Adipose tissue (tissue), 3 donors: ENCODE measurements around the gene OR51B4. TPM values are rescaled to one million over a fixed set of nuclear protein-coding genes. Genes with fewer than 3 reads are reported as not detected.

ENCODE experiments used
- H3K27ac ChIP-seq: one replicate; pipeline ENCODE4 v1.5.1; 2013; ENCODE audit warnings: low read depth, low read length
- WGBS, 3 donors: extraction: QIAGEN DNeasy Blood & Tissue Kit; methylation state at CpG; one replicate each; pipeline ENCODE4 v1.1.7; 2013; 5-methylcytosine and 5-hydroxymethylcytosine counted together
- polyA plus RNA-seq, 3 donors: library from polyadenylated mRNA; stranded (reverse); fragments of 200-250 nt; gene quantifications; one replicate each; pipeline ENCODE4 v1.2.3, GENCODE V29; 2013
- donor health status: healthy with polysubstance abuse.
- donor health status: Bipolar disorder and iron deficiency.
- donor health status: healthy.

Gene OR51B4
- polyA plus RNA-seq, 3 donors, result not detected

DNA sequence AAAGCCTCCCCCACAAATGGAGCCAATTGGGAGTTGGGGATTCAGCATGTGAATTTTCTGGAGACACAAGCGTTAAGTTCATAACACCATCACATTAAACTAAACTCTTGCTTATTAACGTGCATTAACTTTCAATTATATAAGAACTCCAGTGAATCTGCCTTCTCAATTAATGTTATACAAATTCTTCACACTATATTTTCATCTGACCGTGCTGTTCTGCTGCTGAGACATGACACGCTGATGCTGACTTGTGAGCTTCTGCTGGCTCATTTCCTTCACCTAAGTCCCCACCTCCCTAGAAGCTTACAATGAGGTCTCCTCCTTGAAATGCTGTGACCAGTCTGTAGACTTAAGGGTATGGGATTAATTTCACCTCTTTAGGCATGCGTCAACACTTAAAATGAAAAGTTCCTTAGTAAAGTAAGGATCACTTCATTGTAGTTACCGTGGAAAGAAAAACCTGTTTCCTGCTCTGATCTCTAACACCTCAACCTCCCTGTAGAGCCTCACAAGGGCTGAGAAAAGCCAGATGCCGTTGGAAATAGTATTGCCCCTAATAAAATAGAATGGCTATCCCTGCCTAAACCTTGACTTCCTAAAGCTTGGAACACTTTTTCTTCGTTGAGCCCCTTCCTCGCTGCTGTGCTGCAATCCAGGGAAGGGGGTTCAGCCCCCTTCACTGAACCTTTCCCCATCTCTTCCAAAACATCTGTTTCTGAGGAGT lies 49.4 kb downstream of the OR51B4 start:
- WGBS, 3 donors, result 46 to 72% (median 71%) methylated on average over 9 of the region's 9 CpGs
- H3K27ac ChIP-seq, result no peak overlapping the region

DNA sequence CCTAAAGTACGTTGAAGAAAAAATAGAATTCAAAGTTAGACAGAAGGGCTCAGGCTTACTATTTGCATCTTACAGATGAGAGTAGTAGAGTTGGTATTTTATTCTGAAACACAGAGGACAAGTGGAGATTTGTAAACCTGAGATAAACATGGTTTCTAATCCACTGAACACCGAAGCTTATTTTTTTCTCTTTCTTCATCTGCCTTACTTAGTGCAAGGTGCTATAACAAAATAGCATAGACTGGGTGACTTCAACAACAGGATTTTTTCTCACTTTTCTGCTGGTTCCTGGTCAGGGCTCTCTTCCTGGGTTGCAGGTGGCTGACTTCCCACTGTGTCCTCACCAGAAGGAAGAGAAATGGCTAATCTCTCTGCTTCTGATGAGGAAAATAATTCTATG lies 50.0 kb downstream of the OR51B4 start:
- WGBS, 3 donors, result 28 to 75% (median 35%) methylated on average over 2 of the region's 2 CpGs
- no peak overlapping the region for H3K27ac ChIP-seq

Other genes starting within 250 kb of the OR51B4 start
- not detected for gene OR52E2, start 242.3 kb downstream of the OR51B4 start, polyA plus RNA-seq
- not detected for gene OR52E1, start 232.4 kb downstream of the OR51B4 start, polyA plus RNA-seq
- gene OR52A5, start 163.6 kb downstream of the OR51B4 start, polyA plus RNA-seq, result not detected
- not detected for gene OR52A1, start 147.2 kb downstream of the OR51B4 start, polyA plus RNA-seq
- gene OR51V1, start 101.3 kb downstream of the OR51B4 start, polyA plus RNA-seq, result not detected
- gene HBB, start 74.9 kb downstream of the OR51B4 start, polyA plus RNA-seq, result 100 to 1,000 TPM in 1 of 3 donors, 10 to 100 TPM in 2; 12.9 to 541 (median 41.6) TPM
- gene HBD, start 67.5 kb downstream of the OR51B4 start, polyA plus RNA-seq, result under 1 TPM in 1 of 3 donors, not detected in 2; 0.30 TPM
- not detected for gene HBG1, start 52.1 kb downstream of the OR51B4 start, polyA plus RNA-seq
- gene HBG2, start 47.2 kb downstream of the OR51B4 start, polyA plus RNA-seq, result not detected
- under 1 TPM in 2 of 3 donors, not detected in 1; 0.10 to 0.14 TPM for gene HBE1, start 32.0 kb downstream of the OR51B4 start, polyA plus RNA-seq
- not detected for gene OR51B2, start 22.4 kb upstream of the OR51B4 start, polyA plus RNA-seq
- gene OR51B5, start 41.6 kb upstream of the OR51B4 start, polyA plus RNA-seq, result not detected
- not detected for gene OR51B6, start 49.6 kb upstream of the OR51B4 start, polyA plus RNA-seq
- not detected for gene OR51M1, start 81.9 kb upstream of the OR51B4 start, polyA plus RNA-seq
- gene OR51Q1, start 120.2 kb upstream of the OR51B4 start, polyA plus RNA-seq, result not detected
- gene OR51I1, start 139.6 kb upstream of the OR51B4 start, polyA plus RNA-seq, result not detected
- not detected for gene OR51I2, start 147.4 kb upstream of the OR51B4 start, polyA plus RNA-seq
- gene OR52D1, start 186.7 kb upstream of the OR51B4 start, polyA plus RNA-seq, result not detected
- gene UBQLN3, start 208.0 kb upstream of the OR51B4 start, polyA plus RNA-seq, result not detected
- gene UBQLNL, start 214.8 kb upstream of the OR51B4 start, polyA plus RNA-seq, result under 1 TPM; 0.08 to 0.22 (median 0.09) TPM
- gene OR52H1, start 246.6 kb upstream of the OR51B4 start, polyA plus RNA-seq, result not detected